ENCODE data around the gene NAXD.
A peak's percentile ranks its signal among the peaks of the same experiment; 100 is the strongest.
"Not testable (repeated sequence)": the region's sequence is repeated elsewhere in the genome, so short reads cannot be mapped to it uniquely, and the experiment has no call there.

NAXD gene

DNA sequence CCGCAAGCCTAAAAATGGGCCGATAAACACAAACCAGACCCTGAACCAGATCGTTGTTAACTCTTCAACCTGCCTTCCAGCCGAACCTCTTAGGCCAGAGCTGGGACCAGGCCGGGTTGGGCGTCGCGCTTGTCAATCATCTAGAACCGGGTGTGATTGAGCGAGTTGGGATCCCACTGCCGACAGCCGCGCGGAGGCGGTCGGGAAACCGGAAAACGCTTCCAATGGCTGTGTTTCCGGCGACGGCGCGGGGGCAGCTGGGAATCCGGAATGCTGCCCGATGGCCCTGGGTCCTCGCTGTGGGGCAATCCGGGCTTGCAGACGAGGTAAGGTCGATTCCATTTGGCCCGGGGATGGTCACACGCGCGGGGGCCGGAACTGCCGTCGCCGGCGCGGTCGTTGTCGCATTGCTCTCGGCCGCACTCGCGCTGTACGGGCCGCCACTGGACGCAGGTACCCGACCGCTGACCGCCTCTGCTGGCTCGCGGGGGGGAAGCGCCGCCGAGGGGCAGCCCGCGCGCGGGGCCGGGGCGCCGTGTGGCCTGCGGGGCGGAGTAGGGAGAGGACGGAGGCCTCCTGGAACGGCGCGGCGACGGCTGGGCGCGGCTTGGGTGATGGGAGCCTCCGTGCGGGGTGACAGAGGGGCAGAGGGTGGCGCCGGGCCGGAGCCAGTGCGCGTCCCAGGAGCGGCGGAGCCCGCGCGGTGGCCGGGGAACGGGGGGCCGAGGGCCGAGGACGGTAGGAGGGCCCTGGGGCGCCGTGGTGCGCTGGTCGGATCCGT lies at the start of gene NAXD:
Gene NAXD, plus strand, starts transcription at position 224 of the 781 bp plus-strand sequence. Its CDS starts 57 bp downstream, at position 281.
- DNase-seq = peak; percentile 81

GRCh38 chr13:110566171-110566570 lies 49.2 kb upstream of the NAXD start:
- no peak for DNase-seq

DNA sequence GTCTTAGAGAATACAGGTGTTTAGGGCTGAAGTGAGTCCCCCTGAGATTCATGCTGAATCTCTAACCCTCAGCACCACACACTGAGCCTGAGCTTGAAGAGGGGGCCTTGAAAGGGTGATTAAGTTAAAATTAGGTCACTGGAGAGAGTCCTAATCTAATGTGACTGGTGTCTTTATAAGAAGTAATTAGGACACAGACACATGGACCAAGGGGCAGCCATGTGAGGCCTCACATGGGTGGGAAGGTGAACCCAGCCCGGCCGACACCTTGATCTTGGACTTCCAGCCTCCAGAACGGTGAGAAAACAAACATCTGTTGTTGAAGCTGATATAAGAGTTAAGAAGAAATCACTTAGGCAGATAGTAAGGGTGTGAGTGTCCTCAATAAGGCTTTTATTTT lies 46.7 kb upstream of the NAXD start:
- no peak for DNase-seq

DNA sequence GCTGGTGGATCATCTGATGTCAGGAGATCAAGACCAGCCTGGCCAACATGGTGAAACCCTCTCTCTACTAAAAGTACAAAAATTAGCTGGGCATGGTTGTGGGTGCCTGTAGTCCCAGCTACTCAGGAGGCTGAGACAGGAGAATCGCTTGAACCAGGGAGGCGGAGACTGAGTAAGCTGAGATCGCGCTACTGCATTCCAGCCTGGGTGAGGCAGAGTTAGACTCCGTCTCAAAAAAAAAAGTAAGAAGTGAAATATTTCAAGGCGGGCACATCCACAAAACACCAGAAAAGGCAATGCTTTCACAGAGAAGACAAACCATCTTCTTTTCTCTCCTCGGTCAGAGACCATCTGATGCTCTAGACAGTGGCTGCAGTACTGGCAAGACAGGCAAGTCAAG lies 45.4 kb upstream of the NAXD start:
- DNase-seq = not testable (repeated sequence)

DNA sequence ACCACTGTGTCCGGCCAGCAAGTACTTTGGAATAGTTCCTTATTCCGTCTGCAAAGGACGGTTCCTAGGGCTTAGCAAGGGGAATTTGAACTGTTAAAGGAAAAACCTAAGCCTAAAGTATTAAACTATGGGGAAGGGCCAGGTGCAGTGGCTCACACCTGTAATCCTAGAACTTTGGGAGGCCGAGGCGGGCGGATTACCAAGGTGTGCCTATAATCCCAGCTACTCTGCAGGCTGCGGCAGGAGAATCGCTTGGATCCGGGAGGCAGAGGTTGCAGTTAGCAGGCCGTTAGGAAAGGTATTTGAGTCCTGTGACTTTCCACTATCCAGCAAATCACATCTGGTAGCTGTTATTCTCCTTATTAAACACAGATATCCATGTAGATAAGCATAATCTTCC lies 44.5 kb upstream of the NAXD start:
- no peak for DNase-seq

DNA sequence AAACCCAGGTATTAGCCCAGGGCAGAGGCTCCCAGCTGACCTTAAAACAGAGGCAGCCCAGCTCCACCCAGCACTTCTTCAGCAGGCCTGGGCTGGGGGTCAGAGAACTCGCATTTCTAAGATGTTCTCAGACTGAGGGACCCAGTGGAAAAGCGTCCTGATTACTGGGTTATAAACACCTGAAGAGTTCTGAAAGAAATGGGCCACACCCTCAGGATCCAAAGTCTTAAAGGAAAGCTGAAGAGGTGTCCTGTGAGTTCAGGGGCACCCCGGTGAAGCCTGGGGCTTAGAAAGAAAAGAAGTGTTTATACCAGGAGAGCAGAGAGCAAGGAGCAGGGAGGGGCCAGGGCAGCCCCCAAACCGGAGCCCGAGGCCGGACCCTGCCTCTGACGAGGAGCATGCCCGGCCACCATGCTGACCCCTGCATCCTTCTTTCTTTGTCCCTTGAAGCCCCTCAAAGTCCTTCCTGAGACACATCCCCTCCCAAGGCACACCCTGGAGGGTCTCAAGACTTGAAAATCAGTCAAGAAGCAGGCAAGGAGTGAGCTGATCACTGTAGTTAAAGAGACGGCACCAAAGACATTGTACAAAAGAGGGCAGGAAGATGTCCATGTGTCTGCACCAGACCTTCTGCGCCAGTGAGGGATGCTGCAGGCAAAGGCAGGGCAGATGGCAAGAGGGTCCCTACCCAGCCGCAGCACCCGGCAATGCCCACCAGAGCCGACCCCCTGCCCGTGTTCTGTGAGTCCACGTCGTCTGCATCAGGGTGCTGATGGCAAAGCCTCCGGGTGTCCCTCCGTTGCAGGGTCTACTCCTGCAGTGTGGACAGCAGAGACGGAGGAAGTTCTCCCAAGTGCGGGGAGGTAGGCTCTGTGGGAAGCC lies 43.2 kb upstream of the NAXD start:
- no peak for DNase-seq

- no peak for DNase-seq
Measured at GRCh38 chr13:110572778-110573118, 42.6 kb upstream of the NAXD start.

- DNase-seq = no peak
Measured at GRCh38 chr13:110574161-110574560, 41.2 kb upstream of the NAXD start.

GRCh38 chr13:110575322-110576069 lies 39.8 kb upstream of the NAXD start:
- DNase-seq = no peak

GRCh38 chr13:110576070-110576394 lies 39.3 kb upstream of the NAXD start:
- no peak for DNase-seq

- DNase-seq = no peak
Measured at GRCh38 chr13:110576736-110577476, 38.4 kb upstream of the NAXD start.

- no peak for DNase-seq
Measured at GRCh38 chr13:110578363-110578762, 37.0 kb upstream of the NAXD start.

DNA sequence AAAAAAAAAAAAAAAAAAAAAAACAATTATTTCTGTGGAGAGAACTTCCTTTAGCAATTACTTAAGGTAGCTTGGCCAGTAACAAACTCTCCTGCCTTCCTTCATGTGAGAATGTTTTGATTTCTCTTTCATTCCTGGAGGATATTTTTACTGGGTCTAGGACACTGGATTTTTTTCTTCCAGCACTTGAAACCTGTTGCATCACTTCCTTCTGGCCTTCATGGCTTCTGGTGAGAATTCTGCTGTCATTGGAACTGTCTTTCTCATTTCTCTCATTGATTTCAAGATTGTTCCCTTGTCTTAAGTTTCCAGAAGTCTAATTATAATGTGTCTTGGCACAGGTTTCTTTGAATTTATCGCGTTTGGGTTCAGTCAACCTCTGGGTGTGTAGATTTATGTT lies 34.5 kb upstream of the NAXD start:
- no peak for DNase-seq

DNA sequence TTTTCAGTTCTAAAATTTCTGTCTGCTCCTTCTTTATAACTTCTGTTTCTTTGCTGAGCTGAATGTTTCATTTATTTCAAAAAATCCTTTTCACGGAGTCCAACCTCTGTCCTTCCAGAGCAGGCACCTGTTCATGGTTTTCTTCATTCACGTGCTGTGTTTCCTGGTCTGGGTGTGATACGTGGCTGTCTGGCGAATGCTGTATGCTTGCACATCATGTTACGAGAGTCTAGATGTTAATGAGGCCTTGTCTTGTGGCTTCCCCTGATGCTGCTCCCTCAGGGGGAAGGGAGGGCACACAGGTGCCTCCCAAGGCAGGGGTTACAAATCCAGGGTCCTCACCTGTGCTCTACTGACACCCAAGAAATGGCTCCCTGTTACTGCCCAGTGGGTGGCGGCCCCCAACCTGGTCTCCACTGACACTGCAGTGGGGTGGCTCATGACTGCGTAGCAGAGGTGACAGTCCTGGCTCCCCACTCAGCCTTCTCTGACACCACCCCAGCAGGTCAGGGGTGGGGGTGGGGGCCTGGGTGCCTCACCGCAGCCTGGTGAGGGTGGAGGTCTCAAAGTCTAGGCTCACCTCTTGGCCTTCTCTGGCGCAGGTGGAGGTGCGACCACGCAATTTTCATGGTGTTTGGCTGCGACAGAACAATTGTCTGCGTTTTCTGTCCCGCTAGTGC lies 33.7 kb upstream of the NAXD start:
- DNase-seq = no peak

GRCh38 chr13:110582421-110582954 lies 32.9 kb upstream of the NAXD start:
- DNase-seq = no peak

DNA sequence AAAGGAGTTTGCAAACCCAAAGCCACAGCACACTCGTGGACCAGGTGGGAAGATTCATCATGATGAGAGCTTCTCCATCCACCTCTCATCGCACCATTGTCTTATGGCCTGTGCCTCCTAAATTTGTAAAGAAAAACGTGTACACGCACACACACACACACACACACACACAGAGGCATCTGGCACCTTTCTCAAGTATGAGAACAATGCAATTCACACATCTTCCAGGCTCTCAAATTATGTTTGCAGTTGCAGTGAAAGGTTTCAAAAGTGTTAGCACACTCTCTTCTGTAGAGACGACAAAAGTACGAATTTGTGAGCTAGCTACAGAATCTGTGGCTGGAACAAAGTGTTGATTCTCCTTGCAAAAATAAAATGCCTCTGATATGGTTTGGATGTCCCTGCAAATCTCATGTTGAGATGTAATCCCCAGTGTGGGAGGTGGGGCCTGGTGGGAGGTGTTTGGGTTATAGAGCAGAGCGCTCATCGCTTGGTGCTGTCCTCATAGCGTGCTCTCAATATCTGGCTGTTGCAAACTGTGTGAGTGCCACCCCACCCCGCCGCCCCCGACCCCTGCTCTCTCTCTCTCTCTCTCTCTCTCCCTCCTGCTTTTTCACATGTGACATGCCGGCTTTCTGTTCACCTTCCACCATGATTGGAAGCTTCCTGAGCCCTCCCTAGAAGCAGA lies 32.0 kb upstream of the NAXD start:
- DNase-seq = no peak

GRCh38 chr13:110589793-110590390 lies 25.5 kb upstream of the NAXD start:
- no peak for DNase-seq

- DNase-seq = no peak
Measured at GRCh38 chr13:110590577-110590976, 24.8 kb upstream of the NAXD start.

DNA sequence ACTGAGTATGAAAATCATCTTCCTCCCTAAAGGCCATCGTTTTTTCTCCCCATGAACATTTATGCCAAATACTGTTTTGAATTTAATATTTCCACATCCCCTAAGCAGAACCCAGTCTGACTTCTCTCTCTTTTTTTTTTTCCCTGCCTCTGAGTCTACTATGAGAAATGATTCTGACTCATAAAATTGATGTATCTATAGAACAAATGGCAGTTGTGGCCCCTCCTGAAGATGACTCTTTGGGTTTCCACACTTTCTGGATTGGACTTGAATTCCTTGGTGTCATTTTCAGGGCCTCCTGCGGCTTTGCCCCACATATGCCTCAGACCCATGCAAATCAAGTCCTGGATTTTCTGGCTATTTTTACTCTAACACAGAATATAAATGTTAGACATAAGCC lies 22.7 kb upstream of the NAXD start:
- DNase-seq = no peak

DNA sequence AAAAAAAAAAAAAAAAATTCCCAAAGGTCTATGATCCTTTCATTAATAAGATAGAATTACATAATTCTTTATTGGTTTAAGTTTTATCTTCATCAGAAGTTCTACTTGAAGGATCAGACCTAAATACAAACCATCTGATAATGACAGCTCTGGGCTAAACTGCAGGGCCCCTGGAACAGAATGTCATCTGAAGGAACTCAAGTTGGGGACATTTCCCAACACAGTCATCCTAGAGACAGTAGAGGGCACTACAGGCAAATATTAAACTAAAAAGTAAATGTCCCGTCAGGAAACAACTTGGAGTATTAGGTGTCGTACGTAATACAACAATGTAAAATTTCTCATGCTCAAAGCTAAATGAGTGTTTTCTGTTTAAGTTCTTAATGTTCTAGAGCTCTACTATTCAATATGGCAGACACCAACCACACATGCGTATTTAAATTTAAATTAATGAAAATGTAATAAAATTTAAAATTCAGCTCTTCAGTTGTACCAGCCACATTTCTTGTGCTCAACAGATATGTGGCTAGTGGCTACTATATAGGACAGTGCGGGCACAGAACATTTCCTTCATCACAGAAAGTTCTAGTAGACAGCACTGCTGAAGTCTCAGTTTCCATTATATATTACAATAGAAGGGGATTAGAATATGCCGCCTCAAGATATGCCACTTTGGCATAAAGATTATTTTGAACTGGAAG lies 21.8 kb upstream of the NAXD start:
- DNase-seq = peak; percentile 52

Measured in NCI-H1694 treated with DMSO at 0.1 percent for 48 hours (cell line).